BE2C (cell line): ENCODE data around the gene GALNT1.
A peak's percentile ranks its signal among the peaks of the same experiment; 100 is the strongest.

Source experiments
- DNase-seq: peaks from one replicate; pipeline ENCODE4 v3.0.0-alpha.2; 2020
- H3K27me3 ChIP-seq: fragments of 250-450 bp; sonication (Bioruptor Pico); 2 replicates; pipeline ENCODE4 v1.5.1; 2020; ENCODE audit warnings: mild to moderate bottlenecking
- H3K36me3 ChIP-seq: fragments of 250-450 bp; sonication (Bioruptor Pico); 2 replicates; pipeline ENCODE4 v1.5.1; 2020; ENCODE audit warnings: mild to moderate bottlenecking
- H3K4me1 ChIP-seq: fragments of 250-450 bp; sonication (Bioruptor Pico); 2 replicates; pipeline ENCODE4 v1.5.1; 2020
- H3K4me3 ChIP-seq: 2 replicates; pipeline ENCODE4 v1.5.1; 2011; ENCODE audit warnings: low read depth, low read length
- H3K9me3 ChIP-seq: fragments of 250-450 bp; sonication (Bioruptor Pico); 2 replicates; pipeline ENCODE4 v1.5.1; 2020
- CTCF ChIP-seq: IDR thresholded peaks from 2 replicates; pipeline ENCODE4 v1.5.1; 2012; ENCODE audit warnings: mild to moderate bottlenecking, low read depth, low read length

The GALNT1 gene

DNA sequence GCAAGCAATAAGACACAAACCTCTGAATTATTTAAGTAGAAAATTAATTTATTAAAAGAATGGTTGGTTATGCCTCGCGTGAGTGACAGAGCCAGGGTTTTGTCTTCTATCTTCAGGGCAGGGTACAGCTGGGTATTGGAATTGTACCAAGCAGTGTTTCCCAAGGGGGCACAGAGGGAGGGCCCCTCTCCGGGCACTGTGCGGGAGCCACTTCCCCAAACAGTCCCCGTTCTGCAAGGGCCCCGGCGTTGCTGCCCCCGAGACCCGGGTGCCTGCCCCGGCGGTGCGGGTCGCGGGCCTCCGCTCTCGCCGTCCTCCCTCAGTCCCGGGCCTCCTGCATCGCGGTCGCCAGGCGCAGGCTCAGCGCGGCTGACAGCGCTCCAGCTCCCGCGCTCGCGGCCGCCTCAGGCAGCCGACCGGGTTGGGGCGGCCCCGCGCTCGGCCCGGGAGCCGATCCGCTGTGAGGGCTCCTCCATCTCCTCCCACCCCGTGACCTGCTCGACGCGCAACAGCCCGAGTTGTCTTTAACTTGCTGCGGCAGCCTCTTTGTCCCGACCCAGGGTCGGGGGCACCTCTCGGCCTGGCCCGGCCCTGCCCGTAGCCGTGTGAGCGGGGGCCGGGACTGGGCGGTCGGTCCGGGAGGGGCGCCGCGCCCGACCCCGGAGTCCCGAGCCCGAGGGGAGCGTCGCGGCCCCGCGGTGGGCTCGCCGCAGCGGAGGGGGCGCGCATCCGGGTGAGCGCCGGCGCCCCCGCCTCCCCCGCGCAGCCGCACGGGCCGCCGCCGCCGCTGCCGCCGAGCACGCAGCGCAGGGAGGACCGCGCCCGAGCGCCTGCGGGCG, 620 bp upstream of the GALNT1 start:
- peak; percentile 53 for DNase-seq
- peak overlapping the region; percentile 58 for H3K4me3 ChIP-seq

DNA sequence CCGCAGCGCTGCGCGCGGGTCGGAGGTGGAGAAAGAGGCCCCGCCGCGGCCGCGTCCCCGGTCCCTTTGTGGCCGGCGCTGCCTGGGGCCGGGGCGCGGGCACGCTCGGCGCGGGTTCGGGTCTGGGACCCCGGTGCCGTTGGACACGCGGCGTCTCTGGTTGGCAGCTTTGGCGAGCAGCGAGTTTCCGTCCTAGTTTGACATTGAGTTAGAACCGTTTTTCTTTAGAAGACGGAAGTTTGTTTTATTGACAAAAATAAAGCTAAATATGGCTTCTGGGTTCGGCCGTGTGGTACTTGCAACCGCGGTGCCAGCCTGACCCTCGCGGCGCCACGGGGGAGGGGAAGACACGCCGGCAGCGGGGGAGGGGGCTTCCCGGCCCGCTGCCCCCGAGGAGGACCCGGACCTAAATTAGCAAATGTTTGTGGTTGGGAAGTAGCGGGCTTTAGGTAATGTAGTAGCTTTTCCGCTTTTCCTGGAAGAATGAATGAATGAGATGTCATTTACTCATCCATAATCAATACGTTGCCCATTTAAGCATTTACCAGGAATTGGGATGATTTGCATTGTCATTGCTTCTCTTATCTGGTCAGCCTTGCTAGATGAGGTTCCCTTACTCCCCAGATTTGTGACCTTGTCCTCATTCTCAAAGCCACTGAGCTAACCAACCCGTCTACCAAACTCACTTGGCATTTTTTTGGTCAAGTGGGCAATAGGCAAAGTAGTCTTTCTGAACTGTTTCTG, 530 bp downstream of the GALNT1 start:
- Histone ChIP-seq H3K4me1 (no peaks in the 10 kb centered on the region), H3K36me3 (no peaks in the 10 kb centered on the region), H3K4me3 (peak overlapping the region; percentile 67), H3K27me3 (no peaks in the 10 kb centered on the region), H3K9me3 (no peaks in the 10 kb centered on the region)
- peak; percentile 11 for DNase-seq
- TF ChIP-seq CTCF: no peak

More for the DNA sequence above, 620 bp upstream of the GALNT1 start:
- Histone ChIP-seq H3K27me3 (no peaks in the 10 kb centered on the region), H3K4me1 (no peaks in the 10 kb centered on the region), H3K36me3 (no peaks in the 10 kb centered on the region), H3K9me3 (no peaks in the 10 kb centered on the region)
- TF ChIP-seq CTCF: no peak

DNA sequence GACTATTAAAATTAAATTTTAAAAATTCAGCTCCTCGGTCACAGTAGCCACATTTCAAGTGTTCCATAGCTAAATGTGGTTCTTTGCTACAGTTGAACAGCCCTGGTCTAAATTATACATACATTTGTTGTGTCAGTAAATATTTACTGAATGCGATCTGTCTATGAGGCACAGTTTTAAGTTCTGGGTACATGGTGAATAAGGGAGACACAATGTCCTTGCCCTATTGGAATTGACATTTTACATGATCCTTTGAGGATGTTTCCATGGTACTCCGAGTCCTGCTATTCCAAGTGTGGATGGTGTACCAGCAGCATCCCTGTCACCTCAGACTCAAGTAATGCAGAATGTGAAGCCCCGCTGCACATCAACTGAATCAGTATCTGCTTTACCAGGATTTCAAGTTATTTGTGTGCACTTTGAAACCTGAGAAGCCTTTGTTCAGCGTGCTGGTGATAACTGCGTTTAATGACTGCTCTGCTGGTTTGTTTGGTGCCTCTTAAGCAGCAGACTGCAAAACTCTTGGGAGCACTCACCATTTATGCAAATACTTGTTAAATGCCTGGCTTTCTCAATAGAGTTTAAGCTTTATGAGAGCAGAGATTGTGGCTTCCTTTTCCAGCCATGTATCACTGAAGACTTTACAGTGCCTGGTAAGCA, 1.5 kb downstream of the GALNT1 start:
- Histone ChIP-seq H3K4me3 (no peak overlapping the region; the same call in 1 of the 2 replicates), H3K27me3 (no peaks in the 10 kb centered on the region), H3K9me3 (no peaks in the 10 kb centered on the region), H3K4me1 (no peaks in the 10 kb centered on the region), H3K36me3 (no peaks in the 10 kb centered on the region)
- TF ChIP-seq CTCF: no peak
- peak; percentile 4 for DNase-seq

DNA sequence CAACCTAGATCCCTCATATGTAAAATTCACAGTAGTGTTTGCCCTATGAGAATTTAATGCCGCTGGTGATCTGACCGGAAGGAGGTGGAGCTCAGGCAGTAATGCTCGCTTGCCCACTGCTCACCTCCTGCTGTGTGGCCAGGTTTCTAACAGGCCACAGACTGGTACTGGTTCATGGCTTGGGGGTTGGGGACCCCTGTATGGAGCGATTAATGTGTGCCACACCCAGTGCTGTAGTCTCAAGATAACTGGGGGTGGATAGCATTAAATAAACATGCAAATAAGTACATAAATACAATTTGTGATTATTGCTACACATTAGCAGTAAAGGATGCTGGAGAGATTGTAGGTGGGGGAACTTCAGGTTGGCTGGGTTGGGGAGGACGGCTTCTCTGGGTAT, 3.2 kb downstream of the GALNT1 start:
- no peak overlapping the region for H3K4me3 ChIP-seq
- no peak for DNase-seq
- no peak for TF ChIP-seq CTCF
- H3K36me3 ChIP-seq: no peaks in the 10 kb centered on the region
- no peaks in the 10 kb centered on the region for H3K9me3 ChIP-seq
- no peaks in the 10 kb centered on the region for H3K4me1 ChIP-seq
- no peaks in the 10 kb centered on the region for H3K27me3 ChIP-seq

GRCh38 chr18:35585608-35586007, 4.1 kb downstream of the GALNT1 start:
- H3K4me1 ChIP-seq: no peaks in the 10 kb centered on the region
- TF ChIP-seq CTCF: no peak
- H3K36me3 ChIP-seq: no peaks in the 10 kb centered on the region
- no peak for DNase-seq
- no peak overlapping the region for H3K4me3 ChIP-seq
- H3K9me3 ChIP-seq: no peaks in the 10 kb centered on the region
- no peaks in the 10 kb centered on the region for H3K27me3 ChIP-seq
